Testis (tissue), 3 donors: ENCODE data around the gene FSTL4. TPM values are rescaled to one million over a fixed set of nuclear protein-coding genes. Genes with fewer than 3 reads are reported as not detected.

Source experiments
- DNase-seq: peaks from one replicate; pipeline ENCODE4 v3.0.0-alpha.2; 2019
- H3K27ac ChIP-seq, 2 donors: fragments of 200-600 bp; sonication (generic); one replicate each; pipeline ENCODE4 v1.5.1; 2019
- H3K27me3 ChIP-seq: fragments of 200-600 bp; sonication (generic); one replicate; pipeline ENCODE4 v1.5.1; 2019
- H3K36me3 ChIP-seq: fragments of 200-600 bp; sonication (generic); one replicate; pipeline ENCODE4 v1.5.1; 2017; ENCODE audit warnings: low read depth; ENCODE audit errors: missing control alignments
- H3K4me1 ChIP-seq: fragments of 200-600 bp; sonication (generic); one replicate; pipeline ENCODE4 v1.5.1; 2019
- H3K4me3 ChIP-seq, 2 donors: fragments of 200-600 bp; sonication (generic); one replicate each; pipeline ENCODE4 v1.5.1; 2017 to 2019
- H3K9me3 ChIP-seq: fragments of 200-600 bp; sonication (generic); one replicate; pipeline ENCODE4 v1.5.1; 2017
- CTCF ChIP-seq, 3 experiments: fragments of 450-650 bp in 2 of 3; fragments of 200-600 bp in 1 of 3; sonication (generic) in 1 of 3; IDR thresholded peaks; one replicate each; pipeline ENCODE4 v1.5.1; 2016 to 2019; ENCODE audit warnings: antibody characterized with exemption in 3 of 3, mild to moderate bottlenecking in 2 of 3, moderate library complexity in 1 of 3
- POLR2A ChIP-seq: fragments of 450-650 bp; IDR thresholded peaks from one replicate; pipeline ENCODE4 v1.6.1; 2017; ENCODE audit warnings: antibody characterized with exemption, mild to moderate bottlenecking, moderate library complexity
- WGBS, 2 donors: methylation state at CpG; one replicate each; pipeline ENCODE4 v1.1.5; 2018; 5-methylcytosine and 5-hydroxymethylcytosine counted together
- intact Hi-C: fragments of 100-400 bp; cut with DNase I; formaldehyde crosslinking; loops from one replicate; pipeline ENCODE4 v1.15.1; 2023; ENCODE audit warnings: low total_unique reads
- polyA plus RNA-seq: library from polyadenylated mRNA; stranded (reverse); fragments of 350-450 nt; fragmentation: Illumina TruSeq; extraction: RNeasy Lipid Tissue Mini Kit (QIAGEN cat#74804); gene quantifications from one replicate; pipeline ENCODE4 v1.2.3, GENCODE V29; 2014; ENCODE audit warnings: low read depth, low replicate concordance; ENCODE audit not compliant: insufficient read depth
- total RNA-seq, 2 donors: library from RNA; depleted of rRNA; stranded (reverse); fragments of >200 nt; gene quantifications; one replicate each; pipeline ENCODE4 v1.2.3, GENCODE V29; 2016

Gene FSTL4
- total and polyA plus RNA-seq, 3 donors from 2014 or later, result 7.1 to 8.6 (median 7.4) TPM

GRCh38 chr5:133653760-133654049 is 41.4 kb upstream of the FSTL4 start:
- no peak for TF ChIP-seq CTCF (IDR thresholded peaks at IDR 0.05)
- no peak for TF ChIP-seq POLR2A
- intact Hi-C loops, result no loop called here
- no peaks in the 10 kb centered on the region for H3K9me3 ChIP-seq
- 53 to 60% methylated on average over 4 of the region's 4 CpGs for WGBS, 2 donors
- no peak overlapping the region for H3K27ac ChIP-seq
- H3K36me3 ChIP-seq, result no peaks in the 10 kb centered on the region
- DNase-seq, result no peak
- H3K4me3 ChIP-seq, result no peak overlapping the region
- no peaks in the 10 kb centered on the region for H3K4me1 ChIP-seq
- no peaks in the 10 kb centered on the region for H3K27me3 ChIP-seq

- no peak overlapping the region for H3K27ac ChIP-seq
- H3K4me3 ChIP-seq, result no peak overlapping the region
- intact Hi-C loops, result no loop called here
- H3K9me3 ChIP-seq, result no peaks in the 10 kb centered on the region
- no peak for TF ChIP-seq CTCF (IDR thresholded peaks at IDR 0.05)
- no peak for TF ChIP-seq POLR2A
- H3K27me3 ChIP-seq, result no peaks in the 10 kb centered on the region
- H3K36me3 ChIP-seq, result no peaks in the 10 kb centered on the region
- WGBS, 2 donors, result 61 to 62% methylated on average over 9 of the region's 9 CpGs
- no peak for DNase-seq
- no peaks in the 10 kb centered on the region for H3K4me1 ChIP-seq
Observed at GRCh38 chr5:133652951-133653759, 40.8 kb upstream of the FSTL4 start.

- no peak for TF ChIP-seq POLR2A
- TF ChIP-seq CTCF (IDR thresholded peaks at IDR 0.05), result no peak
- Histone ChIP-seq H3K27me3 (no peaks in the 10 kb centered on the region), H3K4me3 (no peak overlapping the region), H3K9me3 (no peaks in the 10 kb centered on the region), H3K36me3 (no peaks in the 10 kb centered on the region), H3K27ac (no peak overlapping the region), H3K4me1 (no peaks in the 10 kb centered on the region)
- DNase-seq, result no peak
- intact Hi-C loops, result no loop called here
- 78 to 91% methylated on average over 8 of the region's 8 CpGs for whole genome bisulfite sequencing, 2 donors
Observed at GRCh38 chr5:133644000-133644865, 31.9 kb upstream of the FSTL4 start.

GRCh38 chr5:133643365-133643764 is 31.0 kb upstream of the FSTL4 start:
- DNase-seq, result no peak
- Histone ChIP-seq H3K4me1 (no peaks in the 10 kb centered on the region), H3K27ac (no peak overlapping the region), H3K9me3 (no peaks in the 10 kb centered on the region), H3K27me3 (no peaks in the 10 kb centered on the region), H3K36me3 (no peaks in the 10 kb centered on the region), H3K4me3 (no peak overlapping the region)
- TF ChIP-seq CTCF (IDR thresholded peaks at IDR 0.05) (no peak), POLR2A (no peak)
- 96% methylated on average over 4 of the region's 4 CpGs for WGBS, 2 donors
- intact Hi-C loops, result no loop called here
